ENCODE data around the gene CAPZB.
"Not testable (repeated sequence)": the region's sequence is repeated elsewhere in the genome, so short reads cannot be mapped to it uniquely, and the experiment has no call there.

The CAPZB gene

DNA sequence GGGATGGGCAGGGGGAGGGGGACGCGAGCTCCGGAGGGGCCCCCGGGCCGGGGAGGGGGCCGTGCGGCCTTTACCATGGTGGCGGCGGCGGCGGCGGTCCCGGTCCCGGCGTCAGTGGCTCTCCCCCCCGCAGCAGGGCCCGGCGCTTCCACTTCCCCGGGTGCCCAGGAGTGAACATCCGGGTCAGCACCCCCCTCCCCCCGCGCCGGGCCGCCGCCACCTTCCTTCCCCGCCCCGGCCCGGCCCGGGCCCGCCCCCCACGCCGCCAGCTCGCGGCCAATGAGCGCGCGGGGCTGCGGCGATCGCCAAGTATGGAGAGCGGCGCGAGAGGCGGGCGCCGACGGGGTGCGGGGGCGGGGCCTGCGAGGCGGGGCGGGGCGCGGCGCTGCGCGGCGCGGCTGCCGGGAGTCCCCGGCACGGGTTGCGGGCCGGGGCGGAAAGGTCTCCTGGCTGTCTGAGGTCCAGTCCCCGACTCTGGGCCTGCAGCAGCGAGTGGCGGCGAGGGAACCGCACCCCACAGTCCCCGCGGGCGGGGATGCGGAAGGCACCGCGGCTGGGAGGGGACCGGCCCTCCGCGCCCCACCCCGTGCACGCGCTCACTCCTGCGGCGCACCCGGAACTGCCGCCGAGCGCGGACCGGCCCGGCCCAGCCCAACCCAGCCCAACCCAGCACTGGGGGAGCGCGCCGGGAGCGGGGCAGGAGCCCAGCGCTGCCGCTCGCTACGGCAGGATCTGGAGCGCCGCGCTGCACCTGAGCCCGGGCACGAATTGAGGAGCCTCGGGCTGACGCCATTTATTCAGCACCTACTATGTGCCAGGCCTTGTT lies at the start of gene CAPZB:
Gene CAPZB, minus strand, starts transcription at position 178 of the 826 bp plus-strand sequence. Its CDS starts 101 bp downstream, at position 77.
- DNase-seq (ENCODE audit: low read depth in 2 of 2) = peak; percentile 77 to 79

DNA sequence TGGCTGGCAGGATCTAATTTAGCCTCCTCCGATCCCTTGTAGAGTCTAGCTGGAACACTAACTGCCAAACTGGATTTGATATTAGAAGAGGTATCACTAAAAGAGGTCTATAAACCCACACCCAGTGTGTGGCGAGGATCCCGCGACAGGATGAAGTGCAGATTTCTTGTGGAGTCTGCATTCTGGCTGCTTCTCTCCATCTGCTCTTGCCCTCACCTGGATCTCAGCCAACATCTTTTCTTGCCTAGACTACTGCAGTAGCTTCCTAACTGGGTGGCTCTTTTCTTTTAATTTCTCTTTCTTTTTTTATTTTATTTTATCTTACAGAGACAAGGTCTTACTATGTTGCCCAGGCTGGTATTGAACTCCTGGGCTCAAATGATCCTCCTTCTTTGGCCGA lies 48.9 kb upstream of the CAPZB start:
- DNase-seq (ENCODE audit: low read depth in 2 of 2) = no peak

DNA sequence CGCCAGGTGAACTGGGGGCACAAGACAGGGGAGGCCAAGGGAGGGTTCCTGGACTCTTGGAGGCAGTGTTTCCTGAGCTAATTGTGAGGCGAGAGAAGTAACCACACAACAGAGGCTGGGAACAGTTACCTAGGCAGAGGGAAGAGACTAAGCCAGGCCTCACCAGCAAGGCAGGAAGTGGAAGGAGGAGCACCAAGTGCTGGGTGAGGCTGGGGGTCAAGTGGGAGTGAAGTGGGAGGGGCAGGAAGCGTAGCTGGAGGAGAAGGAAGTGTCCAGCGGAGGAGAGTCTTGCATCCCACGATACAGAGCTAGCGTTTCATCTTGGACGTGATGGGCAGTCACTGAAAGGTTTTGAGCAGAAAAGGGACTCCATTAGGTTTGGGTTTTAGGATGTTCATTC lies 48.3 kb upstream of the CAPZB start:
- no peak for DNase-seq (ENCODE audit: low read depth in 2 of 2)

DNA sequence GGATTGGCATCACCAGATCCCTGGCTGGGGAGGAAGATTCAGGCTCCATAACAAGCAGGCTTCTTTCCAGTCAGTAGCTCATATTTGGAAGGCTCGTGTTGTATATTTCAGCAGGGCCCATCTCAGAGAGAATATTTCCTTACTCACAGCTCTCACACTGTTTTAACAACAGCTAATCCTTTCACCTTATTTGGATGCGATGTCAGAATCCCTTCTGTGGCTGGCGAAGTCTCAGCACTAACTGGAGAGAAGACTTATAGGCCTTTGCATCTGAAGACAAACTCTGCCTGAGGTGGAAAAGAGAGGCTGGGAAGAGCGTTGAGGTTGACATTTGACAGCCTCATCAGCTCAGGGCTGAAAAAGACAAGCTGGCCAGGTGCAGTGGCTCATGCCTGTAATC lies 47.2 kb upstream of the CAPZB start:
- no peak for DNase-seq (ENCODE audit: low read depth in 2 of 2)

DNA sequence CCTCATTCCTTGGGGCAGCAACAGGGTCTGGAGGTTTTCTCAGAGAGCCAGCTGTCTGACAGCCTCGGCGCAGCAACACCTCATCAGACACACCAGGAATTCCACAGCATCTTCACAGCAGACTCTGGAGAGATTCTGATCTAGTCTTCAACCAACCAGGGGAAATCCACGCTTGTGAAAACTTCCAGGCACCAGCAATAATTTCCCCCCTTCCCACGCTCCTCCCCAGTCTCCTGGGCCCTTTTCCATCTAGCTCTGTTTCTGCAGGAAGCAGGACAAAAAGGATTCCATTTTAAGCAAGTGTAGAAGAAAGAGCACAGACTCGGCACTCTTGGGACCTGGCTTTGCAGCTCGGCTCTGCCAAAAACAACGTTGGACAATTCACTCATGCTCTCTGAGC lies 44.3 kb upstream of the CAPZB start:
- no peak for DNase-seq (ENCODE audit: low read depth in 2 of 2)

DNA sequence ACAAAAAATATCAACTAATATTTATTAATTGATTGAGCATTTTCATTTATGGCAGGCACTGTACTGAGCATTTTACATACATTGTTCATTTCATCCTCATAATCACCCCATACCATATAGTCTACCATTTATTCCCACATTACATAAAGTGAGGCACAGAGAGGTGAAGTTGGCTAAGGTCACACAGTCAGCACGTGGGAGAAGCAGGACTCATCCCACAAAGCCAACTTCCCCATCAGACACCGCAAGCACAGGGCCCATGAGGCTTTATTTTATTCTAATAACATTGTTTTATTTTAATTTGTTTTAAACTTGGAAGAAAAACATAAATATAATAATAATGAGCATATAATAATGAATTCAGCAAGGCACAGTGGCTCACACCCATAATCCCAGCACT lies 43.1 kb upstream of the CAPZB start:
- DNase-seq (ENCODE audit: low read depth in 2 of 2) = no peak

DNA sequence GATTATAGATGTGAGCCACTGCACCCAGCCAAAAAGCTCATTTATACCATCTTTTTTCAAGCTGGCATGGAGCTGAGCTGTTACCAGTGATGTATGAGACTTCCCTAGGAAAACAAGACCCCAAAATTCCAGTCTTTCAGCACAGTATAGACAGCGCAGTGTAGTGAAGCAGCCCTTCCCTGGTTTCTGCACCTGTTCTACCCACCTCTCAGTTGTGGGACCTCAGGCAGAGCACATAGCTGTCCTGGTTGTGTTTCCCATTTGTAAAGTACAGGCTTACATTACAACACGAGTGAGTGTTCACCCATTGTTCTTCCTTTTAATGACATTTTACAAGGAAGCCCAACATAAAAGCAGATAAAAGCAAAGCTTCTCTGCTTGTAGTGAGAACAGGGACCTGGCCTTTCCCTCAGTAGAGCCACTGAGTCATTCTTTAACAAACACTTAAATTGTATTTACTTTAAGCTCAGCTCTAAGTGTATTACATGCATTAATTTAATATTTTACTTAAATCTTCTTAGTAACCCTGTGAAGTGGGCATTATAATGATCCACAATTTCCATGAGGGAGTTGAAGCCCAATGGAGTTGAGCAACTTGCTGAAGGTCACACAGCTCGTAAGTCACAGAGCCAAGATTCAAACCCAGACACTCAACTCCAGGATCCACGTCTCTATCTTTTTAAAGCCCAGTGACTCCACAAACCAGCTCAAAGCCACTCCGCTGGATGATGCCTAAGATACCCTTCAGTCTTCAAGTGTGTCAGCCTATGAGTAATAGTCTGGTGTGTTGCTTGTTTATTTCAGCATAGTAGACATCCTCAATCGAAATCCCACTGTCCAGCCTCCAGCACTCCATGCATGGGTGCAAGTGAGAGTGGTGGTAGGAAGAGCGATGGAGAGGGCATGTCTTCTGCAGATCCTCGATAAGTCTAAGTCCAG lies 40.5 kb upstream of the CAPZB start:
- DNase-seq (ENCODE audit: low read depth in 2 of 2) = no peak

DNA sequence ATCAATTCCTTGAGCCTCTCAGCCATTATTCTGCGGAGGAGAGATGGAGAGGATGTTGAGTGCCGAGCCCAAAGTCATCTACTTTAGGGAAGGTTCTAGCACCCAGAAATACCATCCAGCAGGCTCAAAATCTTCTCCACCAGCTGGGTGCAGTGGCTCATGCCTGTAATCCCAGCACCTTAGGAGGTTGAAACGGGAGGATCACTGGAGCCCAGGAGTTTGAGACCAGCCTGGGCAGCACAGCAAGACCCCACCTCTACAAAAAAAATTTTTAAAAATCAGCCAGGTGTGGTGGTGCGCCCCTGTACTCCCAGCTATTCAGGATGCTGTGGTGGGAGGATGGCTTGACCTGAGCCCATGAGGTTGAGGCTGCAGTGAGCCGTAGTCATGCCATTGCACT lies 39.5 kb upstream of the CAPZB start:
- no peak for DNase-seq (ENCODE audit: low read depth in 2 of 2)

DNA sequence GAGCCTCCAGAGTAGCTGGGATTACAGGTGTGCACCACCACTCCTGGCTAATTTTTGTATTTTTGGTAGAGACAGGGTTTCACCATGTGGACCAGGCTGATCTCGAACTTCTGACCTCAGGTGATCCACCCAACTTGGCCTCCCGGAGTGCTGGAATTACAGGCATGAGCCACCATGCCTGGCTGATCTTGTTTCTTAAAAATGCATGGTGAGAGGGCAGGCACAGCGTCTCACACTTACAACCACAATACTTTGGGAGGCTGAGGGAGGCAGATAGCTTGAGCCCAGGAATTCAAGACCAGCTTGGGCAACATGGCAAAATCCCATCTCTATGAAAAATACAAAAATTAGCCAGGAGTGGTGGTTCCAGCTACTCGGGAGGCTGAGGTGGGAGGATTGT lies 37.2 kb upstream of the CAPZB start:
- not testable (repeated sequence) for DNase-seq (ENCODE audit: low read depth in 2 of 2)

DNA sequence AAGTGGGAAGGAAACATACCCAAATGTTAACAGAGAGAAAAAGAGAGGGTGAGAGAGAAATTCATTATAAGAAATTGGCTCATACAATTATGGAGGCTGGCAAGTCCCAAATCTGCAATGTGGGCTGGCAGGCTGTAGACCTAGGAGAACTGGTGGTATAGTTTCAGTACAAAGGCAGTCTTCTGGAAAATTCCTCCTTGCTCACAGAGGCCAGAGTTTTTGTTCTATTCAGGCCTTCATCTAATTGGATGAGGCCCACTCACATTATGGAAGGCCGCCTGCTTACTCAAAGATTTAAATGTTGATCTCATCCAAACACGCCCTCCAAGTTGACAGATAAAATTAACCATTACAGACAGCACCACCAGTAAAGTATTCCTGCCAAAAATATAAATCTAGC lies 36.1 kb upstream of the CAPZB start:
- no peak for DNase-seq (ENCODE audit: low read depth in 2 of 2)

DNA sequence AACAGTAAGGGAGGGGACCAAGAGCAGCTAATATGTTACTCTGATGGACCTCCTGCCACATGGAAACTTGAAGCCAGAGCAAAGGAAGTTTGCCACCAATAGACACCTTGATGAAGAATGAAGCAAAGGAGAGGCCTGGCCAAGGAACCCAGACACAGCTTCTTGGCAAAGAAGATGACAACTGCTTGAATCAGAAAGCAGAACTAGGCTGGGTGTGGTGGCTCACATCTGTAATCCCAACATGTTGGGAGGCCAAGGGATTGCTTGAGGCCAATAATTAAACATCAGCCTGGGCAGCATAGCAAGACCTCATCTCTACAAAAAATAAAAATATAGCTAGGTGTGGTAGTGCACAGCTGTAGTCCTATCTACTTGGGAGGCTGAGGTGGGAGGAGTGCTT lies 31.7 kb upstream of the CAPZB start:
- DNase-seq (ENCODE audit: low read depth in 2 of 2) = no peak

DNA sequence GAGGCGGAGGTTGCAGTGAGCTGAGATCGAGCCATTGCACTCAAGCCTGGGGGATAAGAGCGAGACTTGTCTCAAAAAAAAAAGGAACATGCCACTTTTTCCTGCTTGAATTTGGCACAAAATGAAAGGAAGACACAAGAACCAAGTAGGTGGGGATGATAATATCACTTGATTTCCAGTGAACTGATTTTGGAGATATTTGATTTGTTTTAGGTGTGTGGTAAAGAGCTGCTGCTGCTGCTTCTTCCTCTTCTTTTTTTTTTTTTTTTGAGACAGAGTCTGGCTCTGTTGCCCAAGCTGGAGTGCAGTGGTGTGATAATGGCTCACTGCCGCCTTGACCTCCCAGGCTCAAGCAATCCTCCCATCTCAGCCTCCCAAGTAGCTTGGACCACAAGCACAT lies 29.9 kb upstream of the CAPZB start:
- no peak for DNase-seq (ENCODE audit: low read depth in 2 of 2)

DNA sequence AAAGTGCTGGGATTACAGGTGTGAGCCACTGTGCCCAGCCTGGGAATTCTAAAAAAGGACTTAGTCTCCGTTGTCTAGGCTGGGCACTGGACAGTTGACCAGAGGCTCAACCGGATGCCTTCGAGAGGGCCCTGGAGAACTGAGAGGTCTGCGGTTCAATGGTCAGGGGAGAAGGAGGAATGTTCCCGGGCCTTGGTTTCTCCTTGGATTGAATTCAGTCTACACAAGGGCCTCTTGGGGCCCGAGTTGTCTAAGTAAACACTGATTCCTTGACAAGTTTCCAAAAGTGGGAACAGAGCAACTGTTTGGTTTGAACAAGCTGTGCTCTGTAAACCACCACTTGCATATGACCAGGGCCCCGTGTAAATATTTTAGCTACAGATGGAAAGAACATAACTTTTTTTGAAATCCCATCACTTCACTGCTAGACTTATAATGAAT lies 29.1 kb upstream of the CAPZB start:
- no peak for DNase-seq (ENCODE audit: low read depth in 2 of 2)

DNA sequence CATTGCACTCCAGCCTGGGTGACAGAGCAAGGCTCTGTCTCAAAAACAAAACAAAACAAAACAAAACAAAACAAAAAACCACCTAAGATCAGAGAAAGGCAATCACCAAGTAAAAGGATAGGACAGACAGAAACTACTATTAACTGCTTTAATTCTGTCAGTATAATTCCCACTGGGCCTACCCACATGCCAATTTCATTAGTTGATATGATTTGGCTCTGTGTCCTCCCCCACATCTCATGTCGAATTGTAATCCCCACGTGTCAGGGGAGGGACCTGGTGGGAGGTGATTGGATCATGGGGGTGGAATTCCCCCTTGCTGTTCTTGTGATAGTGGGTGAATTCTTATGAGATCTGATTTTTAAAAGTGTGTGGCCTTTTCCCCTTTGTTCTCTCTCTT lies 27.2 kb upstream of the CAPZB start:
- DNase-seq (ENCODE audit: low read depth in 2 of 2) = peak in 1 of 2 experiments; percentile 36

DNA sequence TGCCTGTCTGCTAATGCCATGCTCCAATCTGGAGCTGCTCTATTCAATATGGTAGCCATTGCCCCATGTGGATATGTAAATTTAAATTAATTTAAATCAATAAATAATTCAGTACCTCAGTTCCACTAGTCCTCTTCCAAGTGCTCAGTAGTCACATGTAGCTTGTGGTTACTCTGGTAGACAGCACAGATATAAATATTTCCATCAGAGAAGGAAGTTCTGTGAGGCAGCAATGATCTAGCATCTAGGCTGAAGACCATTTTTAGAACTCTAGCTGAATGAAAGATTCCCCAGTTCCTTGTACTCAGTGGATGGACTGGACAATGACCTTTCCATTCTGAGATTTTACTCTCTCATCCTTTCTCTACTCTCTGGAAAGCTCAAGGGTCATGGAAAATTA lies 25.8 kb upstream of the CAPZB start:
- no peak for DNase-seq (ENCODE audit: low read depth in 2 of 2)

DNA sequence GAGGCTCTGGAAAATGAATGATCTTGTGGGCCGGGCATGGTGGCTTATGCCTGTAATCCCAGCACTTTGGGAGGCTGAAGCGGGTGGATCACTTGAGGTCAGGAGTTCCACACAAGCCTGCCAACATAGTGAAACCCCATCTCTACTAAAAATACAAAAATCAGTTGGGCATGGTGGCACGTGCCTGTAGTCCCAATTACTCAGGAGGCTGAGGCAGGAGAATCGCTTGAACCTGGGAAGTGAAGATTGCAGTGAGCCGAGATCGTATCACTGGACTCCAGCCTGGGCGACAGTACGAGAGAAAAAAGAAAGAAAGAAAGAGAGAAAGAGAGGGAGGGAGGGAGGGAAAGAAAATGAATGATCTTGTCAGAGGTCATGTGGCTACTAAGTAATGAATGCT lies 24.3 kb upstream of the CAPZB start:
- not testable (repeated sequence) for DNase-seq (ENCODE audit: low read depth in 2 of 2)

DNA sequence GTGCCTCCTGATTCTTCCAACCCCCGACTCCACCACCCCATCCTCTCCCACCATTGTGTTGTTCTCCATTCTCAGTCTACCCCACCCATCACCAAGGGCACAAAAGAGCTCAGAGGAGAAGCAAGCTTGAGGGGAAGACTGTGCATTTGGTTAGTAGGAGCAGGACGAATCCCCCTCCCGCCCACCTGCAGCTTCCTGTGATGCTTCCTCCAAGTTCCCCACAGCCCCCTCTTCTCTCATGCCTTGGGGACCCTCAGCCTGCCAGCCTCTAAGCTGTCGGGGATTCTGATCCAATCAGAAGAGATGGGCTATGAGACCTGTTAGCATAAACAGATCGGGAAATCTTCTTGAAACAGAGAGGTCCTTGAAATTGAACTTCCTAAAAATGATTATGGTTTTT lies 22.2 kb upstream of the CAPZB start:
- no peak for DNase-seq (ENCODE audit: low read depth in 2 of 2)

DNA sequence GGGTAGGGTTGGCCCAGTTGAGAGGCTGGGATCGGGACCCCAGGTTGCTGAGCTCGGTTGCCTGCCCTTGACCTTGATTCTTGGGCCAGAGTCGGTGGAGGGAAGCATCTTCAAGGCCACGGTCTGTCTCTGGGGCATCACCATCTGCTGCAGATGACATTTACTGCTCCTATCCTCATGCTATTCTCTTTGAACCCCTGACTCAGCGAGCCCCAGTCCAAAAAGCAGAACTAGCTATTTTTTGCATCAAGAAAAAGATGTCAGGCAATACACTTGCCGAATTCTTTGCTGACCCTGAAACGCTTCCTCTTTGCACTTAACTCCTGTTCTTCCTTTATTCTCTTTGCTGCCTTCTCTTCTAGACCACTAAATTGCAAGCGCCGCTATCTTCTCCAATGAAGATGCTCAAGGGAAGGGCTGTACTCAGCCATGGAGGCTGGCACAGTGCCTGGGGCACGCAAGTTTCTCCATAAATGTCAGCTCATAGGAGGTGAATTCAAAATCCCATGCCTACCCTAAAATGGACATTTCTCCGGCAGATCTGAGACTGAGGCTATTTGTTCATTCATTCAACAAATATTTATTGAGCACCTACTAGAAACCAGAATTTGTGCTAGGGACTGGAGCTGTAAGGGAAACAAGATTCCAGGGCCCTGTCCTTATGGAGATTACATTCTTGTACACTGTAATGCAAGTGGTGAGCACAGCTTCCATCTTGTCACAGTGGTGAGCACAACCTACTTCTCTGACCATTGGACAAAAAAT lies 20.5 kb upstream of the CAPZB start:
- DNase-seq (ENCODE audit: low read depth in 2 of 2) = no peak

DNA sequence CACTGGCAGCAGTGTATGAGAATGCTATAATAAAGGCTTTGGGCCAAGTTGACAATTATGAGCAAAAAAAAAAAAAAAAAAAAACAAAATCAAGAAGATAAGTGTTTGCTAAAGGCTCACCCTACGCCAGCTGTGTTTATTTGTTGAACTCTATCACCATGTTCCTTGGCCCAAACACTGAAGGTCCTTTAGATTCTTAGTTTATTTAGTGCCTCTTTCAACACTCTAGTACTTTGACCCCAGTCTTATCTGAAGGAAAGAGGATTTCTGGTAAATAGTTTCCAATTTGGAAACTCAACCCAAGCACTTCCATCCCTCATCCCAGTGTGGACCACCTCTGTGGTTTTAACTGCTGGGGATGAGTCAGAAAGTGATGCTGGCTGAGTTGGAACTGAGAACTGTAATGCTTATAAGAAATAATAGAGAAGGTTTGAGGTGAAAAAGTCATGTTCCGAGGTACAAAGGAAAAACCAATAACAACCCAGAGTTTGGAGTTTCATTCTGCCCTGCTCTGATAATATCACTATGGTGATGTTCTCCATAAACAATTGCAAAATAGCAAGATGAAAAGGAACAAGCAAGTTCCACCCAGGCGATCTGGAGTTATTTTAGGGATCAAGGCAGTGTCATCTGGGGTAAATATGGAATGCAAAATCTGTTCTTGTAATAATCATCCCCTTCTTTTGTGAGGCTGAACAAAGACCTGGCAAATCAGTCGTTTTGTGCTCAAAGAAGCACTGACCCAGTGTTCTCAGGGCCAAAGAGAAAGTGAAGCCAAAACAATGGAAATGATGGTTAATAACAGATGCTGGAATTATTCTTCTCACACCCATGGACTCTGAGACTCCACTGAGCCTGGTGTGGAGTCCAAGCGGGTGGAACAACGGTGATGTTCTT lies 19.7 kb upstream of the CAPZB start:
- peak in 1 of 2 experiments; percentile 23 for DNase-seq (ENCODE audit: low read depth in 2 of 2)

DNA sequence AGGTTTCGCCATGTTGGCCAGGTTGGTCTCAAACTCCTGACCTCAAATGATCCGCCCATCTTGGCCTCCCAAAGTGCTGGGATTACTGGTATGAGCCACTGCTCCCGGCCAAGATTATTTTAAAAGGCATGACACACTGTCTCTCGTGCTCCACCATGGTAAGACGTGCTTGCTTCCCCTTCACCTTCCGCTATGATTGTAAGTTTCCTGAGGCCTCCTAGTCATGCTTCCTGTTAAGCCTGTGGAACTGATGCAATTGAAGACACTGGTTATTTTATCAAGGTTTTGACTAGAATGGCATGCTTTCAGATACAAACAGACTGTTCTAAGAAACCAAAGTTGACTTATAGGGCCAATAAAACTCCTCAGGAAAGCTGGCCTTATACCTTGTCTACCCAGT lies 16.9 kb upstream of the CAPZB start:
- DNase-seq (ENCODE audit: low read depth in 2 of 2) = not testable (repeated sequence)

DNA sequence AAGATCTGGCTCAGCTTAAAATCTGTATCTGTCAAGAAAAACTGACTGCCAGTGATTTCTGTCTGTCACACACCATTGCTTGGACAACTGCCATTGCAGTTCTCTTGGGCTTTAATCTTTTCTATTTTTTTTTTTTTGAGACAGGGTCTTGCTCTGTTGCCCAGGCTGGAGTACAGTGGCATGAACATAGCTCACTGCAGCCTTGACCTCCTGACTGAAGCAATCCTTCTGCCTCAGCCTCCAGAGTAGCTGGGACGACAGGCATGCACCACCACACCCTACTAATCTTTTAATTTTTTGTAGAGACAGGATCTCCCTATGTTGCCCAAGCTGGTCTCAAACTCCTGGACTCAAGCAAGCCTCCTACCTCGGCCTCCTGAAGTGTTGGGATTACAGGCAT lies 14.5 kb upstream of the CAPZB start:
- DNase-seq (ENCODE audit: low read depth in 2 of 2) = not testable (repeated sequence)

All from fibroblast of skin of left biceps (primary cell).